ENCODE results near the gene DOCK10. TPM values are rescaled to one million over a fixed set of nuclear protein-coding genes. Genes with fewer than 3 reads are reported as not detected.

Gene DOCK10
- total and polyA plus RNA-seq, 2 experiments from 2014 or later: 1.1 to 3.2 TPM

DNA sequence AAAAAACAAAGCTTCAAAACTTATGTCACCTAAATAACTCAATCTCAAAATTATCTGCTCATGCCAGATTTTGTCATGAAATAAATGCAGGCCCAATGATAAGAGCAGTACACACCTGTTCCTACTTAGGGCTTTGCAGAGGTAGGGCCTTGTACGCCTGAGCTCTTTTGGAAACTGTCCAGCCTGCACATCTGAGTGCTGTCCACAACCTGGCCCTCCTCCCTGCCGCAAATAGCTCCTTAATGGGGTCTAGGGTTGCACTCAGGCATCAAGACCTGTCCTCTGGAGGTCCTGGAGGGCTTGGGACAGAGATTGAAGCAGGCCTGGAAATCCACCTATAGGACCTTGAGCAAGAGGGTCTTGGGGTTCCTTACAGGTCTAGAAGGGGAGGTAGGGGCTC, 210.7 kb downstream of the DOCK10 start:
- whole genome bisulfite sequencing (ENCODE audit: low lambda C conversion rate, missing lambda C conversion rate): 85% methylated on average over 2 of the region's 2 CpGs
- no peaks in the 10 kb centered on the region for H3K36me3 ChIP-seq (replicated peaks; ENCODE audit: insufficient read depth, low read depth)
- H3K9me2 ChIP-seq (replicated peaks; ENCODE audit: insufficient read depth): no peaks in the 10 kb centered on the region
- H2AFZ ChIP-seq: no peak overlapping the region
- no peaks in the 10 kb centered on the region for H3K4me1 ChIP-seq (ENCODE audit: insufficient read depth)
- DNase-seq (ENCODE audit: low spot score): no peak
- H3K9me3 ChIP-seq (ENCODE audit: low read depth): no peaks in the 10 kb centered on the region
- H4K20me1 ChIP-seq (ENCODE audit: insufficient read depth, poor library complexity, severe bottlenecking): no peaks in the 10 kb centered on the region
- no peak overlapping the region for H3K27ac ChIP-seq
- H3K79me2 ChIP-seq: no peaks in the 10 kb centered on the region
- TF ChIP-seq EZH2phosphoT487 (IDR thresholded peaks at IDR 0.05; ENCODE audit: low read depth, severe bottlenecking, unreplicated experiment) (no peak), EZH2 (IDR thresholded peaks at IDR 0.05; ENCODE audit: borderline replicate concordance) (no peak)
- TF ChIP-seq, protein P1, sequence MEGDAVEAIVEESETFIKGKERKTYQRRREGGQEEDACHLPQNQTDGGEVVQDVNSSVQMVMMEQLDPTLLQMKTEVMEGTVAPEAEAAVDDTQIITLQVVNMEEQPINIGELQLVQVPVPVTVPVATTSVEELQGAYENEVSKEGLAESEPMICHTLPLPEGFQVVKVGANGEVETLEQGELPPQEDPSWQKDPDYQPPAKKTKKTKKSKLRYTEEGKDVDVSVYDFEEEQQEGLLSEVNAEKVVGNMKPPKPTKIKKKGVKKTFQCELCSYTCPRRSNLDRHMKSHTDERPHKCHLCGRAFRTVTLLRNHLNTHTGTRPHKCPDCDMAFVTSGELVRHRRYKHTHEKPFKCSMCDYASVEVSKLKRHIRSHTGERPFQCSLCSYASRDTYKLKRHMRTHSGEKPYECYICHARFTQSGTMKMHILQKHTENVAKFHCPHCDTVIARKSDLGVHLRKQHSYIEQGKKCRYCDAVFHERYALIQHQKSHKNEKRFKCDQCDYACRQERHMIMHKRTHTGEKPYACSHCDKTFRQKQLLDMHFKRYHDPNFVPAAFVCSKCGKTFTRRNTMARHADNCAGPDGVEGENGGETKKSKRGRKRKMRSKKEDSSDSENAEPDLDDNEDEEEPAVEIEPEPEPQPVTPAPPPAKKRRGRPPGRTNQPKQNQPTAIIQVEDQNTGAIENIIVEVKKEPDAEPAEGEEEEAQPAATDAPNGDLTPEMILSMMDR (IDR thresholded peaks at IDR 0.05; ENCODE audit: poor library complexity): no peak
- no peak overlapping the region for H3K4me3 ChIP-seq
- no peak overlapping the region for H3K4me2 ChIP-seq
- no peaks in the 10 kb centered on the region for H3K27me3 ChIP-seq

DNA sequence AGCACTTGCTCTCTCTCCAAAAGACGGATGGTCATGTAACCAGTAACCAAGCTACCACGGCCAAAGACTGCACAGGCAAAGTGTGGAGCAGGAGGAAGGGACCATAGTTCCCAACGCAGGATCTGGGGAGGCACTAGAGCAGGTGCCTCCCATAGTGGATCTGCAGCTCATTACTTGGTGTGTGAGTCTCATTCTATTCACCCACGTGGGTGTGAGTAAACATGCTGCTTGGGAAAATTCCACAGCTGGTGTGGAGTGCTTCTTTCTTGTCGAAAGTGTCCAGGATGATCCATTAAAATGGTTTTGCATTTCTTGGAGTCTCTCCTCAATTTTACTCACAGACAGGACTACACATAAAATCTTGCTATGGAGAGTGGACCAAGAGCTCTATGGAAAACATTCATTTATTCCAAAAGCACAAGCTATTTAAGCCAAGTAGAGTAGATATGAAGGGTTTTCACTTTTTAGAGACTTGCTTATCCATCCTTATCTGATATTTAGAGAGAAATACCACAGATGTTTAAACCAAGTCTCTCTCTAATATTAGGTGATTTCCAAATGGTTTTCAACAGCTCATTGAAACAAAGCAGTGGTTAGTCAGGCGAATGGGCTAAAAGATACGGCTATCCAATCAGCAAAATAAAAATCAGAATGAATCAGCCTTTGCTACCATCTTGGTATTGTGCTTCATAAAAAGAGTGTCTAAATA, 221.8 kb downstream of the DOCK10 start:
- 71% methylated on average over 7 of the region's 7 CpGs for WGBS (ENCODE audit: low lambda C conversion rate, missing lambda C conversion rate)
- no peak for DNase-seq (ENCODE audit: low spot score)
- no peak overlapping the region for H3K27ac ChIP-seq
- H3K27me3 ChIP-seq: no peaks in the 10 kb centered on the region
- no peaks in the 10 kb centered on the region for H3K9me2 ChIP-seq (replicated peaks; ENCODE audit: insufficient read depth)
- H3K36me3 ChIP-seq (replicated peaks; ENCODE audit: insufficient read depth, low read depth): no peaks in the 10 kb centered on the region
- H3K79me2 ChIP-seq: no peaks in the 10 kb centered on the region
- no peak for TF ChIP-seq EZH2phosphoT487 (IDR thresholded peaks at IDR 0.05; ENCODE audit: low read depth, severe bottlenecking, unreplicated experiment)
- no peak for TF ChIP-seq EZH2 (IDR thresholded peaks at IDR 0.05; ENCODE audit: borderline replicate concordance)
- TF ChIP-seq, protein P1 (IDR thresholded peaks at IDR 0.05; ENCODE audit: poor library complexity): no peak
- no peak overlapping the region for H3K4me2 ChIP-seq
- H3K4me1 ChIP-seq (ENCODE audit: insufficient read depth): no peaks in the 10 kb centered on the region
- no peak overlapping the region for H3K4me3 ChIP-seq
- no peak overlapping the region for H2AFZ ChIP-seq
- no peaks in the 10 kb centered on the region for H3K9me3 ChIP-seq (ENCODE audit: low read depth)
- H4K20me1 ChIP-seq (ENCODE audit: insufficient read depth, poor library complexity, severe bottlenecking): no peaks in the 10 kb centered on the region

DNA sequence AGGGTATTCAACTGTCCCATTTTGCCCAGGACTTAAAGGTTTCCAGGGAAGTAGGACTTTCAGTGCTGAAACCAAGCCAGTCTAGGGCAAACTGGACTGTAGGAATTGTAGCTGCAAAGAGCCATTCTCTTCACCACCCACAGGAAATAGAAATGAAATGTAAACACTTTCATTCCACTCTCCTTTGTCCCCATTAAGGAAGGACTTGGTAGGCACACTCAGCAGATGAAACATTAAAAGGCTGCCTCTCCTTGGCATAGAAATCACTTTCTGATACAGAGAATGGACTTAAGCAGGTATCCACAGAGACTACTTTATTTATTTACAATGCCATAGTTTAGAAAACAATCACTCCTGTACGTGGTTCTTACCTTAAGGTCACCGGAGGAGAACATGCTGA, 223.2 kb downstream of the DOCK10 start:
- Histone ChIP-seq H4K20me1 (ENCODE audit: insufficient read depth, poor library complexity, severe bottlenecking) (no peaks in the 10 kb centered on the region), H3K9me3 (ENCODE audit: low read depth) (no peaks in the 10 kb centered on the region), H3K4me2 (no peak overlapping the region), H3K27me3 (no peaks in the 10 kb centered on the region), H3K27ac (no peak overlapping the region), H3K4me3 (no peak overlapping the region), H3K79me2 (no peaks in the 10 kb centered on the region), H2AFZ (no peak overlapping the region), H3K36me3 (replicated peaks; ENCODE audit: insufficient read depth, low read depth) (no peaks in the 10 kb centered on the region), H3K9me2 (replicated peaks; ENCODE audit: insufficient read depth) (no peaks in the 10 kb centered on the region), H3K4me1 (ENCODE audit: insufficient read depth) (no peaks in the 10 kb centered on the region)
- DNase-seq (ENCODE audit: low spot score): no peak
- TF ChIP-seq, protein P1 (IDR thresholded peaks at IDR 0.05; ENCODE audit: poor library complexity): no peak
- TF ChIP-seq EZH2phosphoT487 (IDR thresholded peaks at IDR 0.05; ENCODE audit: low read depth, severe bottlenecking, unreplicated experiment) (no peak), EZH2 (IDR thresholded peaks at IDR 0.05; ENCODE audit: borderline replicate concordance) (no peak)
- WGBS (ENCODE audit: low lambda C conversion rate, missing lambda C conversion rate): 70% methylated on average over 2 of the region's 2 CpGs
